Ovary (tissue), 9 donors: ENCODE measurements around the gene C2CD4C. TPM values are rescaled to one million over a fixed set of nuclear protein-coding genes. Genes with fewer than 3 reads are reported as not detected.

ENCODE experiments used
- DNase-seq, 5 donors: peaks; one replicate each; pipeline ENCODE4 v3.0.0-alpha.2; 2019 to 2020
- H3K27ac ChIP-seq, 2 donors: fragments of 200-600 bp; one replicate each; pipeline versions ENCODE4 v1.5.1 to v1.8.0; 2019 to 2022
- H3K27me3 ChIP-seq: fragments of 200-600 bp; one replicate; pipeline ENCODE4 v1.8.0; 2022
- H3K36me3 ChIP-seq: fragments of 200-600 bp; sonication (generic); one replicate; pipeline ENCODE4 v1.5.1; 2019
- H3K4me1 ChIP-seq: one replicate; pipeline ENCODE4 v1.8.1; 2013; ENCODE audit warnings: mild to moderate bottlenecking, moderate library complexity; ENCODE audit not compliant: insufficient read depth
- H3K4me3 ChIP-seq: fragments of 200-600 bp; sonication (generic); one replicate; pipeline ENCODE4 v1.5.1; 2017
- H3K9me3 ChIP-seq, 2 donors: fragments of 200-600 bp in 1 of 2; sonication (generic) in 1 of 2; one replicate each; pipeline versions ENCODE4 v1.5.1 to v1.8.1; 2013 to 2019; ENCODE audit warnings: mild to moderate bottlenecking in 1 of 2, moderate library complexity in 1 of 2
- EP300 ChIP-seq: sonication (generic); formaldehyde crosslinking; IDR thresholded peaks from one replicate; pipeline ENCODE4 v1.6.1; 2017; ENCODE audit warnings: antibody characterized with exemption
- POLR2A ChIP-seq: fragments of 450-650 bp; IDR thresholded peaks from one replicate; pipeline ENCODE4 v1.6.1; 2017; ENCODE audit warnings: antibody characterized with exemption, mild to moderate bottlenecking, moderate library complexity
- WGBS, 3 donors: extraction: QIAGEN DNeasy Blood & Tissue Kit in 1 of 3; methylation state at CpG; one replicate each; pipeline versions ENCODE4 v1.1.5 to v1.1.7; 2013 to 2017; 5-methylcytosine and 5-hydroxymethylcytosine counted together
- intact Hi-C, 4 donors: fragments of 100-400 bp; cut with DNase I; formaldehyde crosslinking; loops; one replicate each; pipeline versions ENCODE4 v1.11.0 to v1.15.1; 2022 to 2023
- polyA plus RNA-seq, 2 donors: library from polyadenylated mRNA; stranded (reverse); fragments of 200-250 nt in 1 of 2; fragments of 350-450 nt in 1 of 2; fragmentation: Illumina TruSeq in 1 of 2; extraction: RNeasy Lipid Tissue Mini Kit (QIAGEN cat#74804) in 1 of 2; gene quantifications; one replicate each; pipeline ENCODE4 v1.2.3, GENCODE V29; 2013 to 2014
- total RNA-seq, 7 donors: library from RNA; depleted of rRNA in 2 of 7; stranded (reverse); fragments of >200 nt in 2 of 7; fragmentation: NEBNext Ultra II Directional in 3 of 7; extraction: Animal tissue kit (Norgen Biotek cat#: 25700) in 3 of 7; gene quantifications; one replicate each; pipeline versions ENCODE4 v1.1.0 to v1.2.4, GENCODE V29; 2016 to 2023
- TF ChIP-seq, protein P1 (sequence below), 3 donors: fragments of 450-650 bp in 2 of 3; fragments of 200-600 bp in 1 of 3; IDR thresholded peaks; one replicate each; pipeline versions ENCODE4 v1.5.1 to v1.8.0; 2016 to 2022; ENCODE audit warnings: antibody characterized with exemption in 3 of 3, mild to moderate bottlenecking in 1 of 3
- donor health status: DM: no; HTN: no; CAD: no; lungs with moderate emphysema.
- donor health status: DM: no; HTN: no; CAD: no.
- donor health status: Bipolar disorder and iron deficiency.
- donor health status: DM: yes; HTN: yes; CAD: no.
- donor health status: DM: no; HTN: no; CAD: no.
- donor health status: DM: yes; HTN: yes; CAD: no.

Gene C2CD4C
- total and polyA plus RNA-seq, 9 donors, result 0.12 to 2.3 (median 0.42) TPM; not detected in 3

- TF ChIP-seq, protein P1, sequence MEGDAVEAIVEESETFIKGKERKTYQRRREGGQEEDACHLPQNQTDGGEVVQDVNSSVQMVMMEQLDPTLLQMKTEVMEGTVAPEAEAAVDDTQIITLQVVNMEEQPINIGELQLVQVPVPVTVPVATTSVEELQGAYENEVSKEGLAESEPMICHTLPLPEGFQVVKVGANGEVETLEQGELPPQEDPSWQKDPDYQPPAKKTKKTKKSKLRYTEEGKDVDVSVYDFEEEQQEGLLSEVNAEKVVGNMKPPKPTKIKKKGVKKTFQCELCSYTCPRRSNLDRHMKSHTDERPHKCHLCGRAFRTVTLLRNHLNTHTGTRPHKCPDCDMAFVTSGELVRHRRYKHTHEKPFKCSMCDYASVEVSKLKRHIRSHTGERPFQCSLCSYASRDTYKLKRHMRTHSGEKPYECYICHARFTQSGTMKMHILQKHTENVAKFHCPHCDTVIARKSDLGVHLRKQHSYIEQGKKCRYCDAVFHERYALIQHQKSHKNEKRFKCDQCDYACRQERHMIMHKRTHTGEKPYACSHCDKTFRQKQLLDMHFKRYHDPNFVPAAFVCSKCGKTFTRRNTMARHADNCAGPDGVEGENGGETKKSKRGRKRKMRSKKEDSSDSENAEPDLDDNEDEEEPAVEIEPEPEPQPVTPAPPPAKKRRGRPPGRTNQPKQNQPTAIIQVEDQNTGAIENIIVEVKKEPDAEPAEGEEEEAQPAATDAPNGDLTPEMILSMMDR (IDR thresholded peaks at IDR 0.05), result no peak
- TF ChIP-seq EP300 (no peak), POLR2A (no peak)
- 86 to 95% (median 94%) methylated on average over 8 of the region's 8 CpGs for WGBS, 3 donors
Observed at GRCh38 chr19:366951-367350, 42.0 kb downstream of the C2CD4C start.

DNA sequence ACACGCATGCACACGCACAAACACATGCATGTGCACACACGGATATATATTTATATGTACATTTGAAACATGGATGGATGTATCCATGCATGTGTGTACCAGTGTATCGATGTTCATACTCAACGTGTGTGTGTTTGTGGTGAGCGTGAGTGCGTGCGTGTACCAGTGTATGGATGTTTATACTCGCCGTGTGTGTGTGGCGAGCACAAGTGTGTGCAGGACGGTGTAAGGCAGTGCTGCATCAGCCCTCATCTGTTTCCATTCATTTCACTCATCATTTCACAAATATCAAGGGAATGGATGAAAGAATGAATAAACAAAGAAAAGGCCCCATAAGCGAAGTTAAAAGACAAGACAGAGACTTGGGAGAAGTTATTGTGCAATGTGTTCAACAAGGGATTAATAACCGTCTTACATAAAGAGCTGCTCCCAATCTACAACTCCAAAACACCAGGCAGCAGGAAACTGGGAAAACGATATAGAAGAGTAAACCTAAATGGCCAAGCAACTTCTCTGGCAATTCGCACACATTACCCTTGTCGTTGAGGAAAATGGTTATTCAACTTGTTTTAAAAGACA is 42.7 kb downstream of the C2CD4C start:
- H3K4me1 ChIP-seq, result no peaks in the 10 kb centered on the region
- H3K9me3 ChIP-seq, result no peaks in the 10 kb centered on the region
- intact Hi-C loops, result no loop called here
- DNase-seq, result peak in 1 of 5 donors; percentile 9
- no peaks in the 10 kb centered on the region for H3K27me3 ChIP-seq
- 91 to 94% (median 92%) methylated on average over 17 of the region's 17 CpGs for WGBS, 3 donors
- TF ChIP-seq EP300 (no peak), POLR2A (no peak)
- TF ChIP-seq, protein P1 (IDR thresholded peaks at IDR 0.05), result no peak
- no peak overlapping the region for H3K4me3 ChIP-seq
- H3K36me3 ChIP-seq, result no peaks in the 10 kb centered on the region
- no peak overlapping the region for H3K27ac ChIP-seq

More at GRCh38 chr19:366951-367350, 42.0 kb downstream of the C2CD4C start:
- no peak overlapping the region for H3K4me3 ChIP-seq
- no peaks in the 10 kb centered on the region for H3K27me3 ChIP-seq
- DNase-seq, result peak in 1 of 5 donors; percentile 2
- no peaks in the 10 kb centered on the region for H3K36me3 ChIP-seq
- H3K9me3 ChIP-seq, result no peaks in the 10 kb centered on the region
- intact Hi-C loops, result no loop called here
- no peaks in the 10 kb centered on the region for H3K4me1 ChIP-seq
- H3K27ac ChIP-seq, result no peak overlapping the region

GRCh38 chr19:364496-365287 is 44.3 kb downstream of the C2CD4C start:
- Histone ChIP-seq H3K27ac (no peak overlapping the region), H3K36me3 (no peaks in the 10 kb centered on the region), H3K4me3 (no peak overlapping the region), H3K4me1 (no peaks in the 10 kb centered on the region), H3K9me3 (no peaks in the 10 kb centered on the region), H3K27me3 (no peaks in the 10 kb centered on the region)
- TF ChIP-seq EP300 (no peak), POLR2A (no peak)
- TF ChIP-seq, protein P1 (IDR thresholded peaks at IDR 0.05), result no peak
- WGBS, 3 donors, result 56 to 65% (median 61%) methylated on average over 17 of the region's 17 CpGs
- peak in 1 of 5 donors; percentile 9 for DNase-seq
- intact Hi-C loops, result no loop called here

- Histone ChIP-seq H3K4me1 (no peaks in the 10 kb centered on the region), H3K36me3 (no peaks in the 10 kb centered on the region), H3K27me3 (no peaks in the 10 kb centered on the region), H3K4me3 (no peak overlapping the region), H3K9me3 (no peaks in the 10 kb centered on the region), H3K27ac (no peak overlapping the region)
- DNase-seq, result peak in 2 of 5 donors; percentile 1 to 8
- intact Hi-C loops, result no loop called here
- TF ChIP-seq, protein P1 (IDR thresholded peaks at IDR 0.05), result no peak
- WGBS, 3 donors, result 66 to 76% (median 76%) methylated on average over 11 of the region's 11 CpGs
Observed at GRCh38 chr19:362683-363082, 46.3 kb downstream of the C2CD4C start.
